Muscle of leg (tissue), 11 donors: ENCODE measurements around the gene ERBB3. TPM values are rescaled to one million over a fixed set of nuclear protein-coding genes. Genes with fewer than 3 reads are reported as not detected.

ENCODE experiments used
- DNase-seq: peaks from one replicate; pipeline ENCODE4 v3.0.0; 2013
- H3K27ac ChIP-seq: one replicate; pipeline ENCODE4 v1.5.1; 2013; ENCODE audit warnings: mild to moderate bottlenecking, low read length, control low read depth
- H3K27me3 ChIP-seq: one replicate; pipeline ENCODE4 v1.6.1; 2013; ENCODE audit warnings: low read length; ENCODE audit not compliant: control insufficient read depth, insufficient read depth
- H3K36me3 ChIP-seq: one replicate; pipeline ENCODE4 v1.6.1; 2013; ENCODE audit warnings: low read length; ENCODE audit not compliant: control insufficient read depth, insufficient read depth
- H3K4me1 ChIP-seq: one replicate; pipeline ENCODE4 v1.6.1; 2013; ENCODE audit warnings: low read length; ENCODE audit not compliant: control insufficient read depth, insufficient read depth
- H3K4me3 ChIP-seq: one replicate; pipeline ENCODE4 v1.5.1; 2013; ENCODE audit warnings: low read length, control low read depth
- H3K9me3 ChIP-seq: replicated peaks from 2 replicates; pipeline ENCODE4 v1.6.1; 2013; ENCODE audit warnings: low read depth, low read length; ENCODE audit not compliant: control insufficient read depth
- WGBS: methylation state at CpG from one replicate; pipeline ENCODE4 v1.1.5; 2013; ENCODE audit warnings: missing lambda C conversion rate; ENCODE audit not compliant: insufficient coverage; 5-methylcytosine and 5-hydroxymethylcytosine counted together
- polyA plus RNA-seq, 8 donors: library from polyadenylated mRNA; unstranded; fragments of 120-200 nt; gene quantifications; one replicate each; pipeline versions ENCODE4 v1.2.1 to v1.2.3, GENCODE V29; 2013; ENCODE audit warnings: inconsistent platforms in 1 of 8, low replicate concordance in 1 of 8; ENCODE audit not compliant: insufficient read length in 8 of 8, insufficient read depth in 1 of 8
- total RNA-seq: library from RNA; stranded (reverse); fragments of 120-200 nt; gene quantifications from one replicate; pipeline ENCODE4 v1.2.4, GENCODE V29; 2013

ERBB3 gene
- total and polyA plus RNA-seq, 9 donors, result 116 to 224 (median 136) TPM

DNA sequence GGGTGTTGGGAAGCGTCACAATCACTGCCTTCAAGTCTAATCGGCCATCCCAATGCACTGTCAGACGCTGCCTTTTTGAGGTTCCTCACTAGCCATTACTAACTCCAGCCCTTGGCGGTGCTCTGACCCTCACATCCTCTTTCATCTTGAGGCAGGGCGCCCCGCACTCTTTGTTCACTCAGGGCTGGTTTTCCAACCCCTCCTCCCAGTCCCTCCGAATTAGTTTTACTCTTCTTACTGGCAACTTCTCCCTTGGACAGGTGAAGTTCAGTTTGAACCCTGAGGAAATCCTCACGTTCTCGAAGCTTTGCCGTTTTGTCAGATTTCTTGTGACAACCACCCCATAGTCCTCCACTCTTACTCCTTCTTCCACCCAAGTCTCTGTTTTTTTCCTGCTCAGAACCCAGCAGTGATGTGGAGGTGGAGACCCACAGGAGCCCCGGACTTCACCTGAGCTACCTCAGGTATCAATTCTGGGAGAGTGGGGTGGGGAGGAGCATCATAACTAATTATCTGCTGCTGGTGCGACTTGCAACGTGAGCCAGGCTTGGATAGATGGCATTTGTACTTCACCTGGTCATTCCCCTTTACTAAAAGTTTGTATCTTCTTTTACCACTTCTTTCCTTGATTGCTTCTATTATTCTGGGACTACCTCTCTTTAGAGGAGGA, 38.9 kb downstream of the ERBB3 start:
- Histone ChIP-seq H3K4me1 (peaks cover 47% of the 10 kb centered on the region), H3K27ac (peak overlapping the region; percentile 88), H3K9me3 (no peaks in the 10 kb centered on the region), H3K36me3 (peaks cover 36% of the 10 kb centered on the region), H3K27me3 (no peaks in the 10 kb centered on the region), H3K4me3 (peak overlapping the region; percentile 69)
- 7% methylated on average over 7 of the region's 13 CpGs for WGBS
- no peak for DNase-seq

DNA sequence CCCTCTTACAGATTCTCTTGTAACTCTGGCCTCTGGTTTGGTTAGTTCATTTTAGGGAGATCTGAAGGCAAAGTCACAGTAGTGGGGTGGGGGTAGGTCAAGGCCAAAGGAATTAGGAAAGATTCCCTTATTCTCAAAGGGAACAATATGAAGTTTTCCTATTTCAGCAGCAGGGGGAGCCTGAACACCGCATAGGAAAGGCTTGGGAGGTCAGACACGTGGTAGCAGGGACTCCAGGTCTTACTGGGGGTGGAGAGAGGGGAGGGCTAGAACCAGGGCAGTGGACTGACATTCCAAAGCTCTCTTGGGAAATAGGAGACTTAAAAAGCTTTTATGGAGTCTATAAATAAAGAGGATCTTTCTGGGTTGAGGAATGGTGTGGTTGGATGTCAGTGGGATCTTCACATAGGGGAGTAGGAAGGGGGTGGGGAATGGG, 39.4 kb downstream of the ERBB3 start:
- WGBS, result 0% methylated on average over 2 of the region's 2 CpGs
- H3K4me1 ChIP-seq, result peaks cover 47% of the 10 kb centered on the region
- peak overlapping the region; percentile 88 for H3K27ac ChIP-seq
- H3K9me3 ChIP-seq, result no peaks in the 10 kb centered on the region
- no peak overlapping the region for H3K4me3 ChIP-seq
- H3K36me3 ChIP-seq, result peaks cover 38% of the 10 kb centered on the region
- peak; percentile 94 for DNase-seq
- H3K27me3 ChIP-seq, result no peaks in the 10 kb centered on the region

DNA sequence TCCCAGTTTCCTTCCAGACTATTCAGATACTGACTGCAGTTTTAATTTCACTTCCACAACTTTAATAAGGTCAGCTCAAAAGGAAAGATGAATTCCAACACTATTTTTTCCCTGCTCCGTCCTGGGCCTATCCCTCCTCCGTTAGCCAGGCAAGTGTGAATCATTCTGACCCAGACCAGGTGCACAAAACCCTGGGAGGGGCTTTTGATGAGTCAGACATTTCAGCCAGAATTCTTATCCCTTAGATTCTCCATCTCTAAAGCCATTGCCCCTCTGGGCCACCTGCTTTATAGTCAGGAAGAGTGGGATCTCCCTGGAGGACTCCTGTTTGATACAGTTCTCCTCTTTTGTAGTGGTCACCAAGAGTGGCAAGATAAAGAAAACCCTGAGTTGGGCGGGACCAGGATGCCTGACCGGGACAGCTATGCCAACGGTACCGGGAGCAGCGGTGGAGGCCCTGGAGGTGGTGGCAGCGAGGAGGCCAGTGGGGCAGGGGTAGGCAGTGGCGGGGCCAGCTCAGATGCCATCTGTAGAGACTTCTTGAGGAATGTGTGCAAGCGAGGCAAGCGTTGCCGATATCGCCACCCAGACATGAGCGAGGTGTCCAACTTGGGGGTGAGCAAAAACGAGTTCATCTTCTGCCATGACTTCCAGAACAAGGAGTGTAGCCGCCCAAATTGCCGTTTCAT, 40.3 kb downstream of the ERBB3 start:
- no peak overlapping the region for H3K4me3 ChIP-seq
- peak; percentile 27 for DNase-seq
- peaks cover 38% of the 10 kb centered on the region for H3K36me3 ChIP-seq
- 90% methylated on average over 16 of the region's 17 CpGs for WGBS
- peaks cover 46% of the 10 kb centered on the region for H3K4me1 ChIP-seq
- H3K27ac ChIP-seq, result peak overlapping the region; percentile 69
- H3K27me3 ChIP-seq, result no peaks in the 10 kb centered on the region
- H3K9me3 ChIP-seq, result no peaks in the 10 kb centered on the region

DNA sequence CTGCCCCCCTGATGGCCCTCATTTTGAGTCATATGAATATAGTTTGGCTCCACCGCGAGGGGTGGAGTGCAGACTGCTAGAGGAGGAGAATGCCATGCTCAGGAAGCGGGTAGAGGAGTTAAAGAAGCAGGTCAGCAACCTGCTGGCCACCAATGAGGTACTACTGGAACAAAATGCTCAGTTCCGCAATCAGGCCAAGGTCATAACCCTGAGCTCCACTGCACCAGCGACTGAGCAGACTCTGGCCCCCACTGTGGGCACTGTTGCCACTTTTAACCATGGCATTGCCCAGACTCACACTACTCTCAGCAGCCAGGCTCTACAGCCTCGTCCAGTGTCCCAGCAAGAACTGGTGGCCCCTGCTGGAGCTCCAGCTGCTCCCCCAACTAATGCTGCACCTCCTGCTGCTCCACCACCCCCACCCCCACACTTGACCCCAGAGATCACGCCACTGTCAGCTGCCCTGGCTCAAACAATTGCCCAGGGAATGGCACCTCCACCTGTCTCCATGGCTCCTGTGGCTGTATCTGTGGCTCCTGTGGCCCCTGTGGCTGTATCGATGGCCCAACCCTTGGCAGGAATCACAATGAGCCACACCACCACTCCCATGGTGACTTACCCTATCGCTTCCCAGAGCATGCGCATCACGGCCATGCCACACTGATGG, 41.4 kb downstream of the ERBB3 start:
- 90% methylated on average over 11 of the region's 11 CpGs for WGBS
- peaks cover 48% of the 10 kb centered on the region for H3K4me1 ChIP-seq
- DNase-seq, result no peak

DNA sequence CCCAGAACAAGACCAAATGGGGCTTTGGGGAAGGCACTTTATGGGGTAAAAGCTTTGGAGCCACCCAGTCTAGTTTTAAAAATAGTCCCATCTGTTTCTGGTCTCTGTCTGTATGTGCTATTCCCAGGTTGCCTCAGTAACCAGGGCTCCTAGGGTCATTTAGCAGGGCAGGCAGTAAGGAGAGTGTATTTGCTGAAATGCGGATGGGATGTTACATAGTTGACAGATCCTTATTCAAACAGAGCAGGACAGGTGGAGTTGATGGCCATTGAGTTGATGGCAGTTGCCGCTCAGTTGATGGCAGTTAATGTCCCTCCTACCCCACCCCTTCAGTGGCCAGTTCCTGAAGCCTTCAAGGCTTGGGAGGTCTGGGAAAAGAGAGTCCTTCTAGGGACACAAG, 42.7 kb downstream of the ERBB3 start:
- no peak overlapping the region for H3K4me3 ChIP-seq
- peaks cover 35% of the 10 kb centered on the region for H3K36me3 ChIP-seq
- H3K27me3 ChIP-seq, result no peaks in the 10 kb centered on the region
- peaks cover 60% of the 10 kb centered on the region for H3K4me1 ChIP-seq
- peak overlapping the region; percentile 54 for H3K27ac ChIP-seq
- no peak for DNase-seq
- no CpG with 5 or more reads among the region's 2 CpGs for WGBS
- no peaks in the 10 kb centered on the region for H3K9me3 ChIP-seq

More for the DNA sequence above, 41.4 kb downstream of the ERBB3 start:
- no peaks in the 10 kb centered on the region for H3K27me3 ChIP-seq
- H3K27ac ChIP-seq, result no peak overlapping the region
- no peaks in the 10 kb centered on the region for H3K9me3 ChIP-seq
- H3K4me3 ChIP-seq, result no peak overlapping the region
- H3K36me3 ChIP-seq, result peaks cover 38% of the 10 kb centered on the region

DNA sequence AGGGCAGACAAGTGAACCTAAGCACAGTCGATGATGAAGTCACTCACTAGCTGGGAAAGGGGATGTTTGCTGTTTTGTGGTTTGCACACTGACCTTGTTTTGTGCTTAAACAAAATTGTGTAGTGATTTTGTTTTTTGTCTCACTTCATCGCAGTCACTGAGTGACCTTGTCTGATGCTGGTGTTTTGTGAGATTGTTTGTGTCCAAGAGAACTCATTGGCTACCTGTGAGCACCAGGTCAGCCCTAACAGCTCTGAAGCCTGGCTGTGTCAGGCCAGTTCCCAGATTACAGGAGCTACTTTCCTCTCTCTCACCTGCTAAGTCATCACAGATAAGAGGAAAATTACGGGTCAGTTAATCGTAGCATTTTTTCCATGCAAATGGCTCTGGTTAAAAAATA, 44.2 kb downstream of the ERBB3 start:
- peaks cover 55% of the 10 kb centered on the region for H3K4me1 ChIP-seq
- WGBS, result 93% methylated on average over 2 of the region's 4 CpGs
- no peaks in the 10 kb centered on the region for H3K9me3 ChIP-seq
- H3K4me3 ChIP-seq, result no peak overlapping the region
- H3K36me3 ChIP-seq, result peaks cover 33% of the 10 kb centered on the region
- H3K27ac ChIP-seq, result no peak overlapping the region
- no peak for DNase-seq
- no peaks in the 10 kb centered on the region for H3K27me3 ChIP-seq

GRCh38 chr12:56126732-56127239, 46.8 kb downstream of the ERBB3 start:
- no peak for DNase-seq
- Histone ChIP-seq H3K4me3 (no peak overlapping the region), H3K27ac (peak overlapping the region; percentile 98), H3K9me3 (no peaks in the 10 kb centered on the region), H3K4me1 (peaks cover 49% of the 10 kb centered on the region), H3K36me3 (peaks cover 33% of the 10 kb centered on the region), H3K27me3 (no peaks in the 10 kb centered on the region)
- 76% methylated on average over 3 of the region's 3 CpGs for WGBS

GRCh38 chr12:56127485-56127887, 47.5 kb downstream of the ERBB3 start:
- Histone ChIP-seq H3K36me3 (peaks cover 36% of the 10 kb centered on the region), H3K9me3 (no peaks in the 10 kb centered on the region), H3K27ac (peak overlapping the region; percentile 98), H3K4me1 (peaks cover 44% of the 10 kb centered on the region), H3K4me3 (peak overlapping the region; percentile 45), H3K27me3 (no peaks in the 10 kb centered on the region)
- DNase-seq, result no peak
- WGBS, result 0% methylated on average over 2 of the region's 8 CpGs

- under 1% methylated on average over 48 of the region's 49 CpGs for WGBS
- Histone ChIP-seq H3K4me1 (peaks cover 38% of the 10 kb centered on the region), H3K36me3 (peaks cover 35% of the 10 kb centered on the region), H3K9me3 (no peaks in the 10 kb centered on the region), H3K27me3 (no peaks in the 10 kb centered on the region), H3K4me3 (peak within 1 kb of the TSS; percentile 99), H3K27ac (peak within 1 kb of the TSS; percentile 98)
- DNase-seq, result peak; percentile 100
Observed at GRCh38 chr12:56127888-56128669, 48.1 kb downstream of the ERBB3 start, which contains the start of gene ESYT1. TSS of gene ESYT1 (plus strand) at chr12:56128267. CDS start at chr12:56128320, 53 bp downstream.
